Measurements from ENCODE around the gene ABCF3. TPM values are rescaled to one million over a fixed set of nuclear protein-coding genes. Genes with fewer than 3 reads are reported as not detected.
"Not testable (repeated sequence)": the region's sequence is repeated elsewhere in the genome, so short reads cannot be mapped to it uniquely, and the experiment has no call there.

Gene ABCF3
- total RNA-seq, 1 donor from 2014 or later, result 35.1 TPM

- TF ChIP-seq, protein P1, sequence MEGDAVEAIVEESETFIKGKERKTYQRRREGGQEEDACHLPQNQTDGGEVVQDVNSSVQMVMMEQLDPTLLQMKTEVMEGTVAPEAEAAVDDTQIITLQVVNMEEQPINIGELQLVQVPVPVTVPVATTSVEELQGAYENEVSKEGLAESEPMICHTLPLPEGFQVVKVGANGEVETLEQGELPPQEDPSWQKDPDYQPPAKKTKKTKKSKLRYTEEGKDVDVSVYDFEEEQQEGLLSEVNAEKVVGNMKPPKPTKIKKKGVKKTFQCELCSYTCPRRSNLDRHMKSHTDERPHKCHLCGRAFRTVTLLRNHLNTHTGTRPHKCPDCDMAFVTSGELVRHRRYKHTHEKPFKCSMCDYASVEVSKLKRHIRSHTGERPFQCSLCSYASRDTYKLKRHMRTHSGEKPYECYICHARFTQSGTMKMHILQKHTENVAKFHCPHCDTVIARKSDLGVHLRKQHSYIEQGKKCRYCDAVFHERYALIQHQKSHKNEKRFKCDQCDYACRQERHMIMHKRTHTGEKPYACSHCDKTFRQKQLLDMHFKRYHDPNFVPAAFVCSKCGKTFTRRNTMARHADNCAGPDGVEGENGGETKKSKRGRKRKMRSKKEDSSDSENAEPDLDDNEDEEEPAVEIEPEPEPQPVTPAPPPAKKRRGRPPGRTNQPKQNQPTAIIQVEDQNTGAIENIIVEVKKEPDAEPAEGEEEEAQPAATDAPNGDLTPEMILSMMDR (conservative IDR thresholded peaks at IDR 0.05; ENCODE audit: low read depth, low read length), result no peak
- no peak for DNase-seq (ENCODE audit: low read depth)
- no peak overlapping the region for H3K4me3 ChIP-seq (ENCODE audit: low read depth, low read length)
These were observed 40.2 kb upstream of the ABCF3 start for GRCh38 chr3:184145751-184146270.

DNA sequence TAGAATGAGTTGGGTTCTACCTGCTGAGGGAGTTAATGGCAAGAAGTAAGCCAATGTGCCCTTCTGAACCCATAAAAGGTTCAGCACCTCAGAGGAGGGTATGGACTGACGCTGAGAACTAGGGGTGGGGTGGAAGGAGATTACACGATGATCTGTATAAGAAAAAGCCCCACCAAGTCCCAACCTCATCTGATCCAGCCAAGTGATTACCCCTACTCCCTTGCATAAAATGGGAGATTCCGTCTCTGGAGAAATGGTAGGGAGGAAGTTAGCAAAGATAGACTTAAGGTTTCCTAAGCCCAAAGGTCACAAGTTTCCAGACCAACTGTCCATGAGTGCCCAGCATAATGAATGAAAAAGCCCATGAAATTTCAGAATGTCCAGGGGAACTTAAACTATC is 37.9 kb upstream of the ABCF3 start:
- no peak for DNase-seq (ENCODE audit: low read depth)
- no peak overlapping the region for H3K4me3 ChIP-seq (ENCODE audit: low read depth, low read length)
- TF ChIP-seq, protein P1 (conservative IDR thresholded peaks at IDR 0.05; ENCODE audit: low read depth, low read length), result no peak

GRCh38 chr3:184149123-184149522 is 36.9 kb upstream of the ABCF3 start:
- no peak for DNase-seq (ENCODE audit: low read depth)

DNA sequence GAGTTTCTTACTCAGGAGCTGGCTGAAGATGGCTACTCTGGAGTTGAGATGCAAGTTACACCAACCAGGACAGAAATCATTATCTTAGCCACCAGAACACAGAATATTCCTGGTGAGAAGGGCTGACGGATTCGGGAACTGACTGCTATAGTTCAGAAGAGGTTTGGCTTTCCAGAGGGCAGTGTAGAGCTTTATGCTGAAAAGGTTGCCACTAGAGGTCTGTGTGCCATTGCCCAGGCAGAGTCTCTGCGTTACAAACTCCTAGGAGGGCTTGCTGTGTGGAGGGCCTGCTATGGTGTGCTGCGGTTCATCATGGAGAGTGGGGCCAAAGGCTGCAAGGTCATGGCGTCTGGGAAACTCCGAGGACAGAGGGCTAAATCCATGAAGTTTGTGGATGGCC is 36.2 kb upstream of the ABCF3 start:
- TF ChIP-seq, protein P1 (conservative IDR thresholded peaks at IDR 0.05; ENCODE audit: low read depth, low read length), result peak; percentile 42
- H3K4me3 ChIP-seq (ENCODE audit: low read depth, low read length); DNase-seq (ENCODE audit: low read depth): not testable (repeated sequence)

More at GRCh38 chr3:184149123-184149522, 36.9 kb upstream of the ABCF3 start:
- no peak overlapping the region for H3K4me3 ChIP-seq (ENCODE audit: low read depth, low read length)
- TF ChIP-seq, protein P1 (conservative IDR thresholded peaks at IDR 0.05; ENCODE audit: low read depth, low read length), result no peak

DNA sequence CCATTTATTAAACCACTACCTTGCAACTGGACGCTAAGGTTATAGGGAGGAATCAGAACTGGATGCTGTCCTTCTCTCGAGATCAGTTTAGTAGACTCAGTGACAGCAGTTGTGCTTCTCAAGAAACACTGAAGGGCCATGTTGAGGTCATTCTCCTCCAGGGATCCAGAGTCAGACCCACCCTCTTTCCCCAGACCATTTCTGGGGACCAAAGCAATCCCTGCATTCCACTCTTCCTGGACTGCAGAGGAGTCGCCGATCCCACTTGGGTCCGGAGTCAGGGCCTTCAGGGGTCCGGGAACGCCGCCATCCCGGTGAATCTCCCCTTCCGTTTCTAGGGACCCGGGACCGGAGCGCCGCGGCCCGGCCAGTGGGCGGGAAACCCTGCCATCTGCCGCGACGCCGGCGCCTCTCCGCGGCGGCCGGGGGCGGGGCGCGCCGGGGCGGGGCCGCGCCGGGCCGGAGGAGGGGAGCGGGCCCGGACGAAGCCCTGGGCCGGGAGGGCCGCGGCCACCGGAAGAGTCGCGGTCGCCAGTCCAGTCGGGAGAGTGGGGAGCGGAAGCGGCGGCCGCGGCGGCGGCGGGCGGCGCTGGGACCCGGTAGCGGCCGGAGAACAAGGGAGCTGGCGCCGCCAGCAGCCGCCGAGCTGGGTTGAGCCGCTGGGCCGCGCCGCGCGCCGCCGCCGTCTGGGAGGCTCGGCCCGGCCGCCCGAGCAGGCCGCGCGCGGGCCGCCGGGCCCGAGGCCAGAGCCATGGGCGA is 30.9 kb upstream of the ABCF3 start, which contains the start of gene DVL3:
Gene DVL3, plus strand, starts transcription at position 493 of the 759 bp plus-strand sequence. Its CDS starts 259 bp downstream, at position 752.
- TF ChIP-seq, protein P1 (conservative IDR thresholded peaks at IDR 0.05; ENCODE audit: low read depth, low read length), result no peak
- peak within 1 kb of the TSS; percentile 98 for H3K4me3 ChIP-seq (ENCODE audit: low read depth, low read length)
- DNase-seq (ENCODE audit: low read depth), result no peak

DNA sequence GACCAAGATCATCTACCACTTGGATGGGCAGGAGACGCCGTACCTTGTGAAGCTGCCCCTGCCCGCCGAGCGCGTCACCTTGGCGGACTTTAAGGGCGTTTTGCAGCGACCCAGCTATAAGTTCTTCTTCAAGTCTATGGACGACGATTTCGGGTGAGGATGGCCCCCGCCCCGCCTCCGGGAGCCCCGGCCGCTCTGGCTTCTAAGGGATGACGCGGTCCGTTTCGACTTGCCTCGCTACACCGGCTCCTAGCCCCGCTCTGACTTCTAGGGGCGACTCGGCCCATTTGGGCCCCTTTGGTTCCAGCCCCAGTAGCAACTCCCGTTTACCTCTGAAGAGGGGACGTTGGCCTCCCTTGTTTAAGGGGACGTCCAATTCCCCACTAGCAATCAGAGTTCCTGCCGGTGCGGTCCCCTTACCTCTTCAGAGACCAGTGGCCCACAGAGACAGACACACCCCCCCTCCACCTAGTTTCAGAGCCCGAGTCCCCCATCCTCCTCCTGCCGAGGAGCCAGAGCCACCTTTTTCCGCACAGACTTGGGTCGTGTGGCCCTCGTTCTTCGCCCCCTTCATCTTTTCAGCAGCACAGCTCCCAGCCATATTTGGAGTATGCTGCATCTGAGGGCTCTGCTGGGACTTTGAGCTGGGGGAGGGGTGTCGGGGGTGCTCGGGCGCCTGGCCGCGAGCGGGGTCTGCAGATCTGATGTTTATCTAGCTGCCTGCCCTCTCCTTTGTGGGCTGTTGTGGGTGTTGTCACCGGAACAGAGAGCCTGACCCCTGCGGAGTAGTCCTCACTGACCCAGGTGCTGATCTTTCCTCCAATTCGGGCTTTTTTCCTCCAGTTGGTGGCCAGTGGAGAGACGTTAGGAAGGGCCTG is 30.1 kb upstream of the ABCF3 start:
- TF ChIP-seq, protein P1 (conservative IDR thresholded peaks at IDR 0.05; ENCODE audit: low read depth, low read length), result no peak
- no peak for DNase-seq (ENCODE audit: low read depth)
- H3K4me3 ChIP-seq (ENCODE audit: low read depth, low read length), result peak overlapping the region; percentile 98

Measured in epithelial cell of proximal tubule (primary cell).